Muscle of arm (tissue), 12 donors: ENCODE measurements around the gene GHRH. TPM values are rescaled to one million over a fixed set of nuclear protein-coding genes. Genes with fewer than 3 reads are reported as not detected.

Experiments
- DNase-seq: peaks from one replicate; pipeline ENCODE4 v3.0.0-alpha.2; 2013
- polyA plus RNA-seq, 12 donors: library from polyadenylated mRNA; unstranded; fragments of 120-200 nt; gene quantifications; one replicate each; pipeline ENCODE4 v1.2.1, GENCODE V29; 2013; ENCODE audit not compliant: insufficient read length in 12 of 12

Gene GHRH
- polyA plus RNA-seq, 12 donors: not detected

DNA sequence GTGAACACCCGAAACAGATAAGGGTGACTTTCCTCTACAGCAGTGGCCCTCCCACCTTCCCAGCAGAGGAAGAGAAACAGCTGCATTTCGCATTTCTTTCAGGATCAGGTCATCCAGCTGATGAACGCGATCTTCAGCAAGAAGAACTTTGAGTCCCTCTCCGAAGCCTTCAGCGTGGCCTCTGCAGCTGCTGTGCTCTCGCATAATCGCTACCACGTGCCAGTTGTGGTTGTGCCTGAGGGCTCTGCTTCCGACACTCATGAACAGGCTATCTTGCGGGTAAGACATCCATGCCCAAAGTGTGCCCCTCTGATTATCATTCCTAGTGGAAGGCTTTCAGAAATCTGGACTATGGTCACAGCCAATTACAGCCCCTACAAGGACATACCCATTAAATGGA is 54.4 kb downstream of the GHRH start:
- no peak for DNase-seq

DNA sequence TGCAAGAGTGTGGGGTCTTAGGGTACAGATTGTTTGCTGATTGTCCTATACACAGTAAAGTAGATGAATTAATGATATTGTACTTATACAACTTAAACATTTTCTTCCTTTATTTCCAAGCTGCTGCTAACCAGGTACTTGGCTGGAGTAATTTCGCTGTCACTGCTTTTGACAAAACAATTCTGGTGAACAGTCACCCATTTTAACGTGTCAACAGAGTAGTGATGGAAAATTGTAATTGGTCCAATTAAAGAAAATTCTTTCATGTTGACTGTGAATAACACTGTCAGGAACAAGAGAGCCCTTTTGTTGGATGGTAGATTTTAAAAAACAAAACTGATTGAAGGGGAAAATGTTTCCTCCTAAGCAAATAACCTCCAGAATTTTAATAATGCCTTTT is 55.8 kb downstream of the GHRH start:
- no peak for DNase-seq

DNA sequence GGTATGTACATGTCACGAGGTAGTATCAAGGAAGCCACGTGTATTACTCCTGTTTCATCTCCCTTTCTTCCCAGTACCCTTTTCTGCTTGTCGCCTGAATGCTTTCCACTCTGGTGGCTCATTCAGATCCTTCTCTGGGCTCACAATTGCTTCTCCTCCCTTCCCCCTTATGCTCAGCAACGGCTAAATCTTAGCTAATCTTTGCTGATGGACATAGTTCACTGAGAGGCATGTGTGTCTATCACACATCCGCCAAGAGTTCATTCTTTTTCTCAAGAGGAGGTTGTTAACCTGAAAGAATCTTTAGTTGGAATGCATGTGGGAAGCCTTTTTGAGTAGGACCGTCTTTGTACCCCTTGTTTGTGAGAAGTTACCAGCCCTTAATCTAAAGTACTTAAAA is 56.5 kb downstream of the GHRH start:
- DNase-seq: no peak

DNA sequence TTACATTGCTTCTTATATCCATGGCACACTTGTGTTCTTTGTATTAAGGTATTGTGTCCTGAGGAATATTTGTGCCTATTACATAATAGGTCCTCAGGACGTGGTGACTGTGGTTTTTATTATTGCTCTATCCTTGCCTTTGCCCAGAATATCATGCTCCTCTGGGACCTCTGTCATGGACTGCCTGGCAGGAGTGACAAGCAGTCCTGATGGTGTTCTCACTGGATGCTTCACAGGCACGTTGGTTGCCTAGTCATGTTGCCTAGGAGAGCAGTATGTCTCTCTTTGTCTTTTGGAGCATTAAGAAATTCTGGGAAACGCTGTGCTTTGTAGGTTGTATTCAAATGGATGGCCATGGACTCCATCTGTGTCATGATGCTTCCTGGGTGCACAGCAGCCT is 57.6 kb downstream of the GHRH start:
- no peak for DNase-seq

DNA sequence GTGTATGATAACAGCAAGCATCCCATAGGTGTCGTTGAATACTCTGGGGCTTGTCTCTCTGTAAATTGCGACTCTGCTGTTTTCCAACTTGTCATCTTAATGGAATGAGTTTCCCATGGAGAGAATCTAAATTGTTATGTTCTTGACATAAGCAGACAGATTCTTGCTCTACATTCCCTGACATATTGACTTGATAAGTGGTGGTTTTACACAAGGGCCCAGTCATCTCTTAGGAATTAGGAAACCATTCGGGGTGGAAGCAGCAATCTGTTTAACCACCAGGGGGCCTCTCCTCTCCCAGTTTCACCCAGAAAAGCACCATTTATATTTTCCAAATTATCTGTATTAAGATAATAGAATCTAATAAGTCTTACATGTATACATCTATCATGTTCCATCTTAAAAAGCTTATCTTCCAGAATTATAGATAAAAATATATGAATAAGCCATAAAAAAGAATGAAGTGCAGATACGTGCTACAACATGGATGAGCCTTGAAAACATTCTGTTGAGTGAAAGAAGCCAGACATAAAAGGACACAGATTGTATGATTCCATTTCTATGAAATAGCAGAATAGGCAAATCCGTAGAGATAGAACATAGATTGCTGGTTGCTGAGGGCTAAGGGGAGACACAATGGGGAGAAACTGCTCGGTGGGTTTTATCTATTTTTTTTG is 59.2 kb downstream of the GHRH start:
- no peak for DNase-seq

DNA sequence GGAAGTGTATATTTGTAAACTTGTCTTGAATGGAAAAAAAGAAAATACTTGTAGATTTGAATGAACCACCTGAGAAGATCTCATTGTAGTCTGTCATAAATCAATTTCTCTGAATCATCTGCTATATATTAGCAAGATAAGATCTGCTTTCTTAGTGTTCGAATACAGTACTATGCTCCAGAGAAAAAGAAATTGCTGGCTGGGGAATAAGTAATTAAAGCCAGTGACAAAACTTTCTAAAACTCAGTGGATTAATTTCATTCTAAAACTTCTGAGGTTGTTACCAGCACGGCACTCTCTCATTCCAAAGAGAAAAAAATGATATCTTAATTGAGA is 59.8 kb downstream of the GHRH start:
- DNase-seq: no peak

Other genes with a start within 250 kb of the GHRH start
- gene RBL1, start 165.8 kb downstream of the GHRH start, polyA plus RNA-seq: 10 to 100 TPM in 3 of 12 donors, 1 to 10 TPM in 8, not detected in 1; 6.8 to 14.8 (median 9.5) TPM
- 100 to 1,000 TPM in 11 of 12 donors, not detected in 1; 144 to 213 (median 167) TPM for gene RPN2, start 82.5 kb downstream of the GHRH start, polyA plus RNA-seq
- 1 to 10 TPM in 11 of 12 donors, not detected in 1; 3.4 to 6.6 (median 4.8) TPM for gene MROH8, start 82.3 kb downstream of the GHRH start, polyA plus RNA-seq
- 10 to 100 TPM in 11 of 12 donors, not detected in 1; 30.1 to 57.0 (median 36.3) TPM for gene MANBAL, start 27.8 kb upstream of the GHRH start, polyA plus RNA-seq
- gene SRC, start 84.3 kb upstream of the GHRH start, polyA plus RNA-seq: 10 to 100 TPM in 11 of 12 donors, not detected in 1; 10.3 to 24.6 (median 15.9) TPM